SK-N-SH (cell line): Measurements from ENCODE around the gene SLC25A14. TPM values are rescaled to one million over a fixed set of nuclear protein-coding genes. Genes with fewer than 3 reads are reported as not detected.

Experiments
- CTCF ChIA-PET: fragments of 300-600, 350-600 bp; formaldehyde crosslinking; extraction: SDS; loops from one replicate; lab custom pipeline; 2021; lab: Yijun Ruan, JAX
- POLR2A ChIA-PET: fragments of 350-600 bp; sonication (Branson Sonifier 250); formaldehyde crosslinking; extraction: SDS; loops from one replicate; lab custom pipeline; 2020; ENCODE audit warnings: antibody characterized with exemption, inconsistent platforms; lab: Yijun Ruan, JAX
- DNase-seq: peaks from one replicate; pipeline ENCODE4 v3.0.0; 2012
- H2AFZ ChIP-seq: fragments of 200-600 bp; sonication (generic); 2 replicates; pipeline ENCODE4 v1.8.1; 2016; ENCODE audit warnings: antibody characterized with exemption, mild to moderate bottlenecking, low read depth
- H3F3A ChIP-seq: fragments of 200-600 bp; sonication (generic); replicated peaks from 2 replicates; pipeline ENCODE3; 2016; ENCODE audit warnings: antibody characterized with exemption, mild to moderate bottlenecking; ENCODE audit not compliant: insufficient read depth
- H3K27ac ChIP-seq, 2 experiments: fragments of 200-500 bp in 1 of 2; fragments of 200-600 bp in 1 of 2; sonication (Bioruptor generic) in 1 of 2; sonication (generic), shearing (Covaris generic) in 1 of 2; 2 replicates each; pipeline versions ENCODE4 v1.5.1 to v1.6.1; 2014 to 2016; ENCODE audit warnings: low read depth in 2 of 2, inconsistent platforms in 1 of 2, low read length in 1 of 2, mild to moderate bottlenecking in 1 of 2, mixed read lengths in 1 of 2
- H3K27me3 ChIP-seq: fragments of 200-600 bp; sonication (generic), shearing (Covaris generic); 2 replicates; pipeline ENCODE4 v1.6.1; 2016; ENCODE audit warnings: mixed run types; ENCODE audit not compliant: insufficient read depth
- H3K36me3 ChIP-seq, 2 experiments: fragments of 200-500 bp in 1 of 2; fragments of 200-600 bp in 1 of 2; sonication (Bioruptor generic) in 1 of 2; sonication (generic) in 1 of 2; replicated peaks in 1 of 2; 2 replicates each; pipeline versions ENCODE3 to v1.5.1; 2014 to 2016; ENCODE audit warnings: low read length in 1 of 2, mild to moderate bottlenecking in 1 of 2; ENCODE audit not compliant: insufficient read depth in 2 of 2, control insufficient read depth in 1 of 2
- H3K4me1 ChIP-seq, 2 experiments: fragments of 200-500 bp in 1 of 2; fragments of 200-600 bp in 1 of 2; sonication (Bioruptor generic) in 1 of 2; sonication (generic), shearing (Covaris generic) in 1 of 2; 2 replicates each; pipeline versions ENCODE4 v1.5.1 to v1.6.1; 2014 to 2016; ENCODE audit warnings: low read depth in 1 of 2, low read length in 1 of 2, mixed run types in 1 of 2; ENCODE audit not compliant: insufficient read depth in 2 of 2, control insufficient read depth in 1 of 2
- H3K4me2 ChIP-seq: fragments of 200-600 bp; sonication (generic), shearing (Covaris generic); 2 replicates; pipeline ENCODE4 v1.6.1; 2017; ENCODE audit warnings: mixed run types
- H3K4me3 ChIP-seq, 2 experiments: fragments of 200-500 bp in 1 of 2; fragments of 200-600 bp in 1 of 2; sonication (Bioruptor generic) in 1 of 2; sonication (generic), shearing (Covaris generic) in 1 of 2; 2 replicates each; pipeline versions ENCODE4 v1.5.1 to v1.8.1; 2014 to 2016; ENCODE audit warnings: low read depth in 2 of 2, inconsistent platforms in 1 of 2, low read length in 1 of 2, mild to moderate bottlenecking in 1 of 2, mixed read lengths in 1 of 2, moderate library complexity in 1 of 2
- H3K79me2 ChIP-seq: fragments of 200-600 bp; sonication (generic); 2 replicates; pipeline ENCODE4 v1.8.1; 2017; ENCODE audit warnings: mild to moderate bottlenecking; ENCODE audit not compliant: insufficient read depth
- H3K9ac ChIP-seq: fragments of 200-600 bp; sonication (generic); 2 replicates; pipeline ENCODE4 v1.6.1; 2017; ENCODE audit warnings: mixed run types
- H3K9me2 ChIP-seq: fragments of 200-600 bp; sonication (generic); 2 replicates; pipeline ENCODE4 v1.6.1; 2017; ENCODE audit warnings: mixed run types
- H3K9me3 ChIP-seq: fragments of 200-600 bp; sonication (generic); 2 replicates; pipeline ENCODE4 v1.6.1; 2017; ENCODE audit warnings: mixed run types, mild to moderate bottlenecking, moderate library complexity
- H4K20me1 ChIP-seq: fragments of 200-600 bp; sonication (generic); 2 replicates; pipeline ENCODE4 v1.6.1; 2017; ENCODE audit warnings: mild to moderate bottlenecking, mixed run types; ENCODE audit not compliant: insufficient read depth
- CTCF ChIP-seq: fragments of 200-600 bp; sonication (generic); IDR thresholded peaks from 2 replicates; pipeline ENCODE4 v1.6.1; 2017; ENCODE audit warnings: antibody characterized with exemption, mild to moderate bottlenecking, moderate library complexity
- ELF1 ChIP-seq: IDR thresholded peaks from 2 replicates; pipeline ENCODE4 v1.4.0; 2012
- EP300 ChIP-seq, 2 experiments: IDR thresholded peaks; 2 replicates each; pipeline versions ENCODE4 v1.4.0 to v1.6.1; 2012; ENCODE audit warnings: borderline replicate concordance in 1 of 2, low read depth in 1 of 2, low read length in 1 of 2
- EZH2phosphoT487 ChIP-seq: fragments of 200-600 bp; sonication (generic); IDR thresholded peaks from 2 replicates; pipeline ENCODE4 v1.6.1; 2017; ENCODE audit warnings: low read depth, mixed run types, mild to moderate bottlenecking, antibody characterized with exemption, moderate library complexity, borderline replicate concordance
- GABPA ChIP-seq: IDR thresholded peaks from 2 replicates; pipeline ENCODE4 v1.4.0; 2012; ENCODE audit warnings: low read depth, mild to moderate bottlenecking
- GATA2 ChIP-seq: sonication (generic); formaldehyde crosslinking; IDR thresholded peaks from 2 replicates; pipeline ENCODE4 v1.5.0; 2020; ENCODE audit warnings: mild to moderate bottlenecking, missing genetic modification reagents
- JUND ChIP-seq: IDR thresholded peaks from 2 replicates; pipeline ENCODE4 v1.4.0; 2012
- MEF2A ChIP-seq: IDR thresholded peaks from 2 replicates; pipeline ENCODE4 v1.4.0; 2012; ENCODE audit warnings: low read depth, borderline replicate concordance
- NFIC ChIP-seq: IDR thresholded peaks from 2 replicates; pipeline ENCODE4 v1.4.0; 2012; ENCODE audit warnings: borderline replicate concordance
- RAD21 ChIP-seq: IDR thresholded peaks from 2 replicates; pipeline ENCODE4 v1.6.1; 2012; ENCODE audit warnings: mild to moderate bottlenecking, low read length
- RCOR1 ChIP-seq: fragments of 150-350 bp; IDR thresholded peaks from 2 replicates; pipeline ENCODE4 v1.6.1; 2017; ENCODE audit warnings: antibody characterized with exemption, low read length
- REST ChIP-seq: IDR thresholded peaks from 2 replicates; pipeline ENCODE4 v1.6.1; 2012; ENCODE audit warnings: mild to moderate bottlenecking, low read depth, low read length, moderate library complexity
- RXRA ChIP-seq: IDR thresholded peaks from 2 replicates; pipeline ENCODE4 v1.4.0; 2012; ENCODE audit warnings: low read depth, mild to moderate bottlenecking, borderline replicate concordance
- SMC3 ChIP-seq: IDR thresholded peaks from 2 replicates; pipeline ENCODE4 v1.6.1; 2012; ENCODE audit warnings: low read depth, low read length, improper control_type of control experiment
- TEAD4 ChIP-seq: IDR thresholded peaks from 2 replicates; pipeline ENCODE4 v1.4.0; 2012; ENCODE audit warnings: mild to moderate bottlenecking, borderline replicate concordance; ENCODE audit not compliant: insufficient read depth
- USF1 ChIP-seq: IDR thresholded peaks from 2 replicates; pipeline ENCODE4 v1.4.0; 2012; ENCODE audit warnings: low read depth, borderline replicate concordance
- WGBS: methylation state at CpG from one replicate; pipeline ENCODE4 v1.1.6; 2017; ENCODE audit warnings: low lambda C conversion rate; 5-methylcytosine and 5-hydroxymethylcytosine counted together
- polyA plus RNA-seq, 3 experiments: library from polyadenylated mRNA; depleted of rRNA; stranded (reverse); fragments of >200 nt; gene quantifications; 2 replicates each; pipeline ENCODE4 v1.2.3, GENCODE V29; 2012
- TF ChIP-seq, protein P1 (sequence below): IDR thresholded peaks from 2 replicates; pipeline ENCODE4; 2012
- TF ChIP-seq, protein P2 (sequence below): fragments of 150-350 bp; IDR thresholded peaks from 2 replicates; pipeline ENCODE4 v1.6.1; 2016; ENCODE audit warnings: mild to moderate bottlenecking, low read depth, low read length
- TF ChIP-seq, protein P3 (sequence below): IDR thresholded peaks from 2 replicates; pipeline ENCODE4 v1.4.0; 2012; ENCODE audit warnings: low read depth

The SLC25A14 gene
- polyA plus RNA-seq, 1 of the 3 experiments (the other 2 are of a cell fraction) = 14.0 TPM

GRCh38 chrX:130393451-130394074, 53.8 kb downstream of the SLC25A14 start:
- Histone ChIP-seq H3K9me3 (no peaks in the 10 kb centered on the region), H4K20me1 (no peaks in the 10 kb centered on the region), H3F3A (no peaks in the 10 kb centered on the region), H3K9me2 (no peaks in the 10 kb centered on the region), H3K27ac (no peak overlapping the region), H3K36me3 (no peaks in the 10 kb centered on the region), H3K4me2 (no peak overlapping the region), H3K79me2 (no peaks in the 10 kb centered on the region), H3K27me3 (peaks cover 8% of the 10 kb centered on the region; the same call in 1 of the 2 replicates), H3K9ac (no peak overlapping the region), H3K4me1 (no peaks in the 10 kb centered on the region), H3K4me3 (no peak overlapping the region; a peak in 1 of 4 replicates), H2AFZ (no peak overlapping the region)
- WGBS = 24% methylated on average over 5 of the region's 5 CpGs
- peak; percentile 64 for DNase-seq
- POLR2A ChIA-PET = no interaction called here
- CTCF ChIA-PET = interaction anchor here (0.6 to 7.7 kb wide), 20 partner anchors 7 to 529 kb away, joined by 3 to 82 read pairs (median 3); partner anchors contain the start of gene RBMX2
- TF ChIP-seq RAD21 (peak; percentile 81), CTCF (peak; percentile 83), RXRA (no peak), SMC3 (peak; percentile 84)

- no peaks in the 10 kb centered on the region for H3F3A ChIP-seq
- peaks cover 8% of the 10 kb centered on the region; the same call in 1 of the 2 replicates for H3K27me3 ChIP-seq
- no peak overlapping the region for H3K4me3 ChIP-seq
- H3K4me2 ChIP-seq = no peak overlapping the region
- H2AFZ ChIP-seq = no peak overlapping the region
- no peak overlapping the region for H3K27ac ChIP-seq
- no peaks in the 10 kb centered on the region for H3K36me3 ChIP-seq
- DNase-seq = no peak
- H3K4me1 ChIP-seq = no peaks in the 10 kb centered on the region
- H3K9me2 ChIP-seq = no peaks in the 10 kb centered on the region
- H4K20me1 ChIP-seq = no peaks in the 10 kb centered on the region
- 19% methylated on average over 6 of the region's 7 CpGs for WGBS
- ChIA-PET CTCF (interaction anchor here (1.7 to 7.7 kb wide), 3 partner anchors 65 to 519 kb away, joined by 4 to 82 read pairs (median 14); no protein-coding TSS in a partner anchor), POLR2A (no interaction called here)
- H3K9ac ChIP-seq = no peak overlapping the region
- H3K9me3 ChIP-seq = no peaks in the 10 kb centered on the region
- H3K79me2 ChIP-seq = no peaks in the 10 kb centered on the region
- TF ChIP-seq TEAD4 (no peak), USF1 (no peak), MEF2A (no peak), RCOR1 (no peak), NFIC (no peak), GABPA (no peak), RXRA (no peak), ELF1 (no peak), EZH2phosphoT487 (no peak), GATA2 (no peak), JUND (no peak), REST (no peak), EP300 (IDR thresholded peaks at IDR 0.05; ENCODE audit: borderline replicate concordance in 1 of 2, low read depth in 1 of 2, low read length in 1 of 2) (no peak)
- TF ChIP-seq, protein P1, sequence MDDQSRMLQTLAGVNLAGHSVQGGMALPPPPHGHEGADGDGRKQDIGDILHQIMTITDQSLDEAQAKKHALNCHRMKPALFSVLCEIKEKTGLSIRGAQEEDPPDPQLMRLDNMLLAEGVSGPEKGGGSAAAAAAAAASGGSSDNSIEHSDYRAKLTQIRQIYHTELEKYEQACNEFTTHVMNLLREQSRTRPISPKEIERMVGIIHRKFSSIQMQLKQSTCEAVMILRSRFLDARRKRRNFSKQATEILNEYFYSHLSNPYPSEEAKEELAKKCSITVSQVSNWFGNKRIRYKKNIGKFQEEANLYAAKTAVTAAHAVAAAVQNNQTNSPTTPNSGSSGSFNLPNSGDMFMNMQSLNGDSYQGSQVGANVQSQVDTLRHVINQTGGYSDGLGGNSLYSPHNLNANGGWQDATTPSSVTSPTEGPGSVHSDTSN = no peak
- TF ChIP-seq, protein P2, sequence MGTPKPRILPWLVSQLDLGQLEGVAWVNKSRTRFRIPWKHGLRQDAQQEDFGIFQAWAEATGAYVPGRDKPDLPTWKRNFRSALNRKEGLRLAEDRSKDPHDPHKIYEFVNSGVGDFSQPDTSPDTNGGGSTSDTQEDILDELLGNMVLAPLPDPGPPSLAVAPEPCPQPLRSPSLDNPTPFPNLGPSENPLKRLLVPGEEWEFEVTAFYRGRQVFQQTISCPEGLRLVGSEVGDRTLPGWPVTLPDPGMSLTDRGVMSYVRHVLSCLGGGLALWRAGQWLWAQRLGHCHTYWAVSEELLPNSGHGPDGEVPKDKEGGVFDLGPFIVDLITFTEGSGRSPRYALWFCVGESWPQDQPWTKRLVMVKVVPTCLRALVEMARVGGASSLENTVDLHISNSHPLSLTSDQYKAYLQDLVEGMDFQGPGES = no peak
- TF ChIP-seq, protein P3, sequence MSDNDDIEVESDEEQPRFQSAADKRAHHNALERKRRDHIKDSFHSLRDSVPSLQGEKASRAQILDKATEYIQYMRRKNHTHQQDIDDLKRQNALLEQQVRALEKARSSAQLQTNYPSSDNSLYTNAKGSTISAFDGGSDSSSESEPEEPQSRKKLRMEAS = no peak
Observed at GRCh38 chrX:130395341-130395740, 55.6 kb downstream of the SLC25A14 start.
